ENCODE results near the gene PLAGL1. TPM values are rescaled to one million over a fixed set of nuclear protein-coding genes. Genes with fewer than 3 reads are reported as not detected.

PLAGL1 gene
- total and polyA plus RNA-seq, 2 of the 8 experiments (the other 6 are each of a cell fraction or from before 2014, with no cell fraction given) = 0.94 to 1.1 TPM

DNA sequence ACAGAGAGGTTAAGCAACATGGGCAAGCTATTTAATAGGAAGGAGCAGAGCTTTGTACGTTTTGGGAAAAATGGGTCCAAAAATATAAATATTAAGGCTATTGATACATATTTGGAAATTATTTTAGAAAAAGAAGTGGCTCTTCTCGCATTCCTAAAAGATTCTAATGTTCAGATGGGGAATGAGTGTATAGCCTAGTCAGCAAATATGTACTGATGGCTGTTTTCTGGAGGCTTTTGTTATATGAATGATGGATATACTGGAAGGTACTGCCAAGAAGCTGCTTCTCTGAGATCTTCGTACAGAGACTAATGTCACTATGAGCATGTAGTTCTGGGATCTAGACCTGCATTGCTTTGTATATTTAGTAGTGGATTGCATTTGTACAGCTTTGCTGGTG lies 71.7 kb downstream of the PLAGL1 start:
- Histone ChIP-seq H3K4ac (replicated peaks; ENCODE audit: insufficient read length, low read depth, low read length) (no peak overlapping the region), H3K4me3 (ENCODE audit: extremely low read depth in 1 of 4, insufficient read depth in 2 of 4, low read depth in 3 of 4, low read length in 4 of 4) (peak overlapping the region in 1 of 4 experiments; percentile 21; a peak in 2 of 8 replicates), H2BK120ac (replicated peaks; ENCODE audit: low read depth, low read length) (no peak overlapping the region), H4K20me1 (replicated peaks in 1 of 2; ENCODE audit: control insufficient read depth in 1 of 2, insufficient read depth in 2 of 2, low read length in 2 of 2) (no peaks in the 10 kb centered on the region), H3K56ac (replicated peaks; ENCODE audit: insufficient read length, low read depth, low read length) (no peak overlapping the region), H3K27me3 (replicated peaks in 1 of 4; ENCODE audit: control insufficient read depth in 3 of 4, extremely low read depth in 1 of 4, insufficient read depth in 3 of 4, low read length in 3 of 4) (no peaks in the 10 kb centered on the region; a peak in 1 of 7 replicates), H2AFZ (ENCODE audit: low read length) (no peak overlapping the region), H2BK15ac (ENCODE audit: low read length) (no peak overlapping the region), H4K91ac (replicated peaks; ENCODE audit: insufficient read length, low read length) (no peak overlapping the region), H3K27ac (ENCODE audit: low read depth, low read length) (no peak overlapping the region), H2AK5ac (ENCODE audit: low read depth, low read length) (no peak overlapping the region), H4K5ac (ENCODE audit: insufficient read length, low read depth, low read length) (no peak overlapping the region), H3K4me1 (replicated peaks in 1 of 4; ENCODE audit: control insufficient read depth in 3 of 4, insufficient read depth in 4 of 4, low read length in 3 of 4) (peaks cover 0 to 15% (median 5%) of the 10 kb centered on the region in 4 experiments; a peak in 4 of 7 replicates), H3K4me2 (ENCODE audit: insufficient read depth in 1 of 2, low read depth in 2 of 2, low read length in 2 of 2) (peak overlapping the region in 1 of 2 experiments; percentile 51; a peak in 1 of 4 replicates), H3K9me3 (ENCODE audit: insufficient read depth in 2 of 2, low read depth in 1 of 2, low read length in 1 of 2) (peaks cover 0 to under 1% of the 10 kb centered on the region in 2 experiments; a peak in 1 of 4 replicates), H3K23me2 (ENCODE audit: low read depth, low read length) (no peaks in the 10 kb centered on the region), H3K79me2 (ENCODE audit: control insufficient read depth in 1 of 2, insufficient read depth in 2 of 2, low read length in 2 of 2) (no peaks in the 10 kb centered on the region), H4K8ac (ENCODE audit: extremely low read depth, insufficient read depth, low read length) (no peak overlapping the region), H3K9ac (replicated peaks in 1 of 4; ENCODE audit: extremely low read depth in 1 of 4, low read depth in 3 of 4, low read length in 3 of 4) (no peak overlapping the region), H3K36me3 (ENCODE audit: control insufficient read depth in 2 of 4, insufficient read depth in 4 of 4, low read length in 3 of 4) (no peaks in the 10 kb centered on the region), H3K14ac (ENCODE audit: insufficient read length) (no peak overlapping the region), H2BK12ac (ENCODE audit: low read depth, low read length) (no peak overlapping the region), H3K23ac (ENCODE audit: insufficient read length) (no peak overlapping the region), H3K79me1 (ENCODE audit: low read depth, low read length) (no peaks in the 10 kb centered on the region), H2BK20ac (ENCODE audit: low read length) (no peak overlapping the region), H3K18ac (ENCODE audit: extremely low read depth, low read length) (no peak overlapping the region; the same call in 1 of the 2 replicates), H2BK5ac (ENCODE audit: low read depth, low read length) (no peak overlapping the region)
- no peak for FAIRE-seq
- DNase-seq (ENCODE audit: low read depth in 1 of 2, low spot score in 2 of 2) = no peak
- ChIA-PET POLR2A (ENCODE audit: partially characterized antibody) (no interaction called here), CTCF (ENCODE audit: partially characterized antibody) (interaction anchor here (1.0 to 18.8 kb wide), 7 partner anchors 12 to 361 kb away, joined by 3 to 591 read pairs (median 4); partner anchors contain the start of gene PLAGL1)
- TF ChIP-seq MAFK (IDR thresholded peaks at IDR 0.05; ENCODE audit: low read depth, low read length) (peak; percentile 18; the same call in 1 of the 2 replicates), POLR2A (IDR thresholded peaks at IDR 0.05; ENCODE audit: control extremely low read depth in 1 of 2, low read depth in 2 of 2, low read length in 2 of 2) (no peak)
- 78% methylated on average over 3 of the region's 3 CpGs; no CpG with 5 or more reads in 1 of the 2 experiments for WGBS, 2 experiments (ENCODE audit: extremely low coverage in 1 of 2, insufficient coverage in 1 of 2, insufficient read length in 1 of 2, insufficient replicate concordance in 2 of 2, low coverage in 1 of 2, low lambda C conversion rate in 2 of 2, missing lambda C conversion rate in 1 of 2)
